NB4 (cell line): ENCODE measurements around the gene IQGAP2.
"Not testable (repeated sequence)": the region's sequence is repeated elsewhere in the genome, so short reads cannot be mapped to it uniquely, and the experiment has no call there.

Experiments used
- DNase-seq: peaks from one replicate; pipeline ENCODE4 v3.0.0; 2010; ENCODE audit warnings: low read depth
- H3K4me3 ChIP-seq: one replicate; pipeline ENCODE4 v1.5.1; 2011; ENCODE audit warnings: mild to moderate bottlenecking, low read depth, low read length, moderate library complexity
- MYC ChIP-seq: IDR thresholded peaks from 2 replicates; pipeline ENCODE4 v1.6.1; 2011; ENCODE audit warnings: low read depth, low read length
- POLR2A ChIP-seq: IDR thresholded peaks from 2 replicates; pipeline ENCODE4 v1.6.1; 2011; ENCODE audit warnings: mild to moderate bottlenecking; ENCODE audit not compliant: insufficient read length; ENCODE audit errors: extremely low read depth
- TF ChIP-seq, protein P1 (sequence below): IDR thresholded peaks from 2 replicates; pipeline ENCODE4 v1.6.1; 2011; ENCODE audit warnings: low read depth, low read length
- TF ChIP-seq, protein P2 (sequence below): IDR thresholded peaks from one replicate; pipeline ENCODE4 v1.5.1; 2012; ENCODE audit warnings: low read depth, low read length

IQGAP2 gene

DNA sequence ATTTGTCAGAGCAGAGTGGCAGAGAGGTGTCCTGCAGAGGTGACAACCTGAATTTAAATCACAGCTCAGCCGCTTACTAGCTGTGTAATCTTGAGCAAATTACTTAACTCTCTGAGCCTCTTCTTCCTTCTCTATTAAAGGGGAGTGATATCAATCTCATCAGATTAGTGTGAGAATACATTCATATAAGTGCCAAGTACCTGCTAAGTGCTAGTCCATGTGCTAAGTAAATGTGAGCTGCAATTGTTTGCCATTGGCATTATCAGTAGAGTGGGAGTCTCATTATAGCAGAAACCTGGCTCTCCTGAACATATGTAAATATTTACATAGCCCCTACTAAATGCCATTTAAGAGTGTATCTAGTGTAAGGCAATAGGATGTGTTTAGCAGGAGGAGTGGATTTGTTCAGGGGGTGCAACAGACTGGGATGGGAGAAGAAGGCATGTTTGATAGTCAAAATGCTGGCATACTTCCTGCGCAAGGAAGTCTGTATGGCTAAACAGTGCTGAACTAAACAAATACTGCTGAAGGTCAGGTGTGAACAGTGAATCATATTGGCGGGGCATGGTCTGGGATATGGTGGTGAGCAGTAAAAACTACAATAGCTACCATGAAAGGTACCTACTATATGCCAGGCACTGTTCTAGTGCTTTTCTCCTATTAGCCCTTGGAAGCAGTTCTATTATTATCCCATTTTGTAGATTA lies 145.6 kb downstream of the IQGAP2 start:
- DNase-seq: no peak
- TF ChIP-seq, protein P1, sequence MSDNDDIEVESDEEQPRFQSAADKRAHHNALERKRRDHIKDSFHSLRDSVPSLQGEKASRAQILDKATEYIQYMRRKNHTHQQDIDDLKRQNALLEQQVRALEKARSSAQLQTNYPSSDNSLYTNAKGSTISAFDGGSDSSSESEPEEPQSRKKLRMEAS: no peak
- TF ChIP-seq, protein P2, sequence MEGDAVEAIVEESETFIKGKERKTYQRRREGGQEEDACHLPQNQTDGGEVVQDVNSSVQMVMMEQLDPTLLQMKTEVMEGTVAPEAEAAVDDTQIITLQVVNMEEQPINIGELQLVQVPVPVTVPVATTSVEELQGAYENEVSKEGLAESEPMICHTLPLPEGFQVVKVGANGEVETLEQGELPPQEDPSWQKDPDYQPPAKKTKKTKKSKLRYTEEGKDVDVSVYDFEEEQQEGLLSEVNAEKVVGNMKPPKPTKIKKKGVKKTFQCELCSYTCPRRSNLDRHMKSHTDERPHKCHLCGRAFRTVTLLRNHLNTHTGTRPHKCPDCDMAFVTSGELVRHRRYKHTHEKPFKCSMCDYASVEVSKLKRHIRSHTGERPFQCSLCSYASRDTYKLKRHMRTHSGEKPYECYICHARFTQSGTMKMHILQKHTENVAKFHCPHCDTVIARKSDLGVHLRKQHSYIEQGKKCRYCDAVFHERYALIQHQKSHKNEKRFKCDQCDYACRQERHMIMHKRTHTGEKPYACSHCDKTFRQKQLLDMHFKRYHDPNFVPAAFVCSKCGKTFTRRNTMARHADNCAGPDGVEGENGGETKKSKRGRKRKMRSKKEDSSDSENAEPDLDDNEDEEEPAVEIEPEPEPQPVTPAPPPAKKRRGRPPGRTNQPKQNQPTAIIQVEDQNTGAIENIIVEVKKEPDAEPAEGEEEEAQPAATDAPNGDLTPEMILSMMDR: no peak
- TF ChIP-seq POLR2A (no peak), MYC (no peak)

DNA sequence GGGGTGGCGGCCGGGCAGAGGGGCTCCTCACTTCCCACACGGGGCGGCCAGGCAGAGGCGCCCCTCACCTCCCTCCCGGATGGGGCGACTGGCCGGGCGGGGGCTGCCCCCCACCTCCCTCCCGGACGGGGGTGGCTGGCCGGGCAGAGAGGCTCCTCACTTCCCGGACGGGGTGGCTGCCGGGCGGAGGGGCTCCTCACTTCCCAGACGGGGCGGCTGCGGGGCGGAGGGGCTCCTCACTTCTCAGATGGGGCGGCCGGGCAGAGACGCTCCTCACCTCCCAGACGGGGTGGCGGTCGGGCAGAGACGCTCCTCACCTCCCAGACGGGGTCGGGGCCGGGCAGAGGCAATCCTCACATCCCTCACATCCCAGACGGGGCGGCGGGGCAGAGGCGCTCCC lies 147.8 kb downstream of the IQGAP2 start:
- not testable (repeated sequence) for DNase-seq, H3K4me3 ChIP-seq

More for the DNA sequence above, 145.6 kb downstream of the IQGAP2 start:
- no peak overlapping the region for H3K4me3 ChIP-seq

DNA sequence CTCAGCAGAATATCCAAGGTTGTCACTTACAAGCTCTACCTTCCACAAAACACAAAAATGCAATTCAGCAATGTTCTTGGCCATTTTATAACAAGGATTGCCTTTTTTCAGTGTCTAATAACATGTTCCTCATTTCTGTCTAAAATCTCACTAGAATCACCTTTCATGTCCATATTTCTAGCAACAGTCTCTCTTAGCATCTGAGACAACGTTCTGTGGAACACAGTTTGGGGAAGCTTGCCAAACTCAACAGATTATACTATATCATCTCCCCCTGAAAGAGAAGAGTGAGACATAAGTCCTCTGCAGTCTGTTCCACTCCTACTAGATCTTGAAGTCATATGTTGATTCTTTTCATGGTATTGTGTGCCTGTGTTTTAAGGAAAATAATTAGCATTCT lies 149.5 kb downstream of the IQGAP2 start:
- TF ChIP-seq MYC (no peak), POLR2A (no peak)
- TF ChIP-seq, protein P2: no peak
- TF ChIP-seq, protein P1: no peak
- no peak overlapping the region for H3K4me3 ChIP-seq
- DNase-seq: no peak

DNA sequence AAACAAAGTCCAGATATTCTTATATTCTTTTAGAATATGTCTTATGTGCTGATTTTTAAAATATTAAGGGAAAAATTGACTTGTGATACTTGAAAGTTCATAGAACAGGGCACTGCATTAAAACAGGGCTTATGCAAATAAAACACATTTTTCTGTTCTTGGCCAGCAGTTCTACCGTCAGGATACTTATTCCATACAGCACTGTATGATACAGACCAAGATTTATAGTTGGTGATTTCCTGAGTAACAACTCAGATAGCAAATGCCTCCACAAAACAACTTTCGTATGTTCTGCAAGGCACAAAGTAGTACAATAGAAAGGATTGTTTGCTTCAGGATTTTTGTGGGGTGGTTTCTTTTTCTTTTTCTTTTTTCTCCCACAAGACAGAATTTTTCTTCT lies 150.2 kb downstream of the IQGAP2 start:
- H3K4me3 ChIP-seq: no peak overlapping the region
- DNase-seq: no peak
- no peak for TF ChIP-seq MYC
- TF ChIP-seq, protein P2: no peak
- TF ChIP-seq, protein P1: no peak
- TF ChIP-seq POLR2A: no peak

DNA sequence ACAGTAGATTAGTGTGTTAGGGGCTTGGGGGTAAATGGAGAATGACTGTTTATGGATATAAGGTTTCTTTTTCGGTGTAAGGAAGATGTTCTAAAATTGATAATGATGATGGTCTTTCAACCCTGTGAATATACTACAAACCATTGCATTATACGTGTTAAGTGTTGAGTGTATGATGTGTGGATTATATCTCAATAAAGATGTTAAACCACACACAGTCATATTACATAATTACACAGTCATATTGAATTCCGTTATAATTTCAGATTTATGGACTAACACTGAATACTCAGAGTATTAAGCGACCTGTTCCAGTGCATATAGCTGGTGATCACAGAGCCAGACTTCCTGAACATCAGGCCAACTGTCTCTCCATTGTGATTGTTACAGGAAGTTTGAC lies 152.0 kb downstream of the IQGAP2 start:
- H3K4me3 ChIP-seq: no peak overlapping the region
- TF ChIP-seq MYC (no peak), POLR2A (no peak)
- TF ChIP-seq, protein P2: no peak
- TF ChIP-seq, protein P1: no peak
- DNase-seq: no peak

DNA sequence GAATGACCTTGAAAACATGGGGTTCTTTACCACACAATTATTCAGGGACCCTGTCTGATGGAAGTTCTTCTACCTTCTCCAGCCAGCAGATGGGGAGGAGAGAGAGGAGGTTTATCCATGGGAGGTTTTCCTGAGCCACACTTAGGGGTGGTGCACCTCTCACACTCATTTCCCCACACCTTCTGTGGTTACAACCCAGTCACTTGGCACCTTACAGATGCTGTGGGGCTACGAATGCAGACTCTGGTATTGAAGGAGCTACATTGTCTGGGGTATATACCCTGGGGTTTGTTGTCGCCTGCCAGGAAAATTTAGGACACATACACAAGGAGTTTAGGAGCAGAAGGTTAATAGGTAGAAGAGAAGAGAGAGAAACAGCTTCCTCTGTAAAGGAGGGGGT lies 152.6 kb downstream of the IQGAP2 start:
- no peak overlapping the region for H3K4me3 ChIP-seq
- TF ChIP-seq POLR2A: no peak
- TF ChIP-seq, protein P2: no peak
- TF ChIP-seq, protein P1: no peak
- no peak for TF ChIP-seq MYC
- no peak for DNase-seq
